T-helper 2 cell (primary cell): ENCODE results near the gene FBXW7.

Source experiments
- DNase-seq, 5 experiments: peaks; one replicate each; pipeline versions ENCODE4 v3.0.0 to v3.0.0-alpha.2; 2012 to 2022

FBXW7 gene

DNA sequence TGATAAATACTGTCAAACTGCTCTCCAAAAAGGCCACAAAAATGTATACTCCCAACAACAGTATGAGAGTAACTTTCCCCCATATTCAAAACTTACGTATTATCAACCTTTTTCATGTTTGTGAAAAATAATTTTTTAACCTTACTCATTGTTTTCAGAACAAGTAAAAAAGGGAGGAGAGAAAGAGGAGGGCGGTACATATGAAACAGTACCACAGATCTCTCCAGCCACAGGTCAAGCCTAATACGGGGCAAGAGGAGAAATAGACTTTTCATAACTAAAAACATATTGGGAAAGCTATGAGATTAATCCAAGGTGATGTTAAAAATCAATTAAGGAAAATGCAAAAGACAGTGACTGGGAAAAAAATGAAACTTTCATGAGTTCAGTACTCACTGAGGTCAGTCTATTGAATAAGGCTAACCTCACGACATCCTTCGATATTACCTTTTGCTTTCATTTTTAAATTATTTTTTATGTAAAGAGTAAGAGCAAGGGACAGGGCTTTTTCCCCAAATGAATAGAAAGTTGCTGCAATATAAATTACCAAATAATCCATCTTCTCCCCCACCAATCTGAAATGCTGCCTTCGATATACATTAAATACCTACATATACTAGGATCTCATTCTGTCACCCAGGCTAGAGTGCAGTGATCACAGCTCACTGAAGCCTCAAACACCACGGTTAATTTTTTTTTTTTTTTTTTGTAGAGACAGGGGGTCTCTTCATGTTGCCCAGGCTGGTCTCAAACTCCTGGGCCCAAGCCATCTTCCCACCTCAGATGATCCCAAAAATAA lies 25.3 kb downstream of the FBXW7 start:
- no peak for DNase-seq

DNA sequence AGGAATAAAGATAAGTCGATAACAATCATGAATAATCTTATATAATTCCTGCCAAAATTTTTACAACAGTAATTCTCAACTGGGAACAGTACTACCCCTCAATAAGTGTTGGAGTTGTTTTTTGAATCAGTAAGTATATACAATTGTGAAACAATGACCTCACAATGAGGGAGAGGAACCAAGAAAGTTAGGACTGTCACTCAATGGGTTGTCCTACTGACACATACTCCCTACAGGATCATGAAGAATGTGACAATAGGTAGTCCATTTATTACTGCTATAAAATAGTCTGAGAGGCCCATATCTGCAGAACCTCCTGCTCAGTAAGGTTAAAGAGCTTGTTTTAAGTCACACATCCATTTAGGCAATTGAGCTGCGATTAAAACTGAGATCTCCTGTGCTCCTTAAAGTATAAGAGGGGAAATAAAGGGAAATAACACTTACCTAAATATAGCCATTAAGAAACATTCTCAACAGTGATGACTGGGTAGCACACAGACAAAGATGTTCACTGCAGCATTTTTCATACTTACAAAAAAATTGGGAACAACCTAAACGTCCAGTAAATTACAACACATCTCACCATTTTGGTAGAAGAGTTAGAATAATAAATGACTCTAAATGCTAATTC lies 26.2 kb downstream of the FBXW7 start:
- DNase-seq: no peak

DNA sequence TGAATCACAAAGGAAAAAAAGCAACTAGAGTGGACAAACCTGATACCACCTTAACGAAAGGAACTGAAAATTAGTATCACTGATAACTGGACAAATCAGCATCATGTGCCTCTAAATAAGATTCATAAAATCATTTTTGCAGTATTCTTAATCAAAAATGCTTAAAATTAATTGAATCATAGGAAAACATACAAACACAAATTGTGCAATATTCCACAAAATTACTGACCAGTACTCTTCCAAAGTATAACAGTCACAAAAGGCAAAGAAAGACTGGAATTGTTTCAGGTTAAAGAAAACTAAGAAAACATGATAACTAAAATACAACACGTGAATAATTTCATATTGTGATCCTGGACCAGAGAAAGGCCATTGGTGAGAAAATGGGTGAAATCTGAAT lies 27.1 kb downstream of the FBXW7 start:
- DNase-seq: no peak

DNA sequence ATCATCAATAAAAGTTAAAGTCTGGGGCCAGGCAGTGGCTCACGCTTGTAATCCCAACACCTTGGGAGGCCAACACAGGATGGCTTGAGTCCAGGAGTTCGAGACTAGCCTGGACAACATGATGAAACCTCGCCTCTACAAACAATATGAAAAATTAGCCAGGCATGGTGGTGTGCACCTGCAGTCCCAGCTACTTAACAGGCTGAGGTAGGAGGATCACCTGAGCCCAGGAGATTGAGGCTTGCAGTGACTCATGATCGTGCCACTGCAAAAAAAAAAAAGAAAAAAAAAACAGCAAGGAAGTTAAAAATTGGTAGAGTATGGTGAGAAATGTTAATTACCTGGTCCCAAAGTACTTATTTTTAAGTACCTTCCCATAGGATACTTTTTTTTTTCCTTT lies 27.5 kb downstream of the FBXW7 start:
- DNase-seq: no peak

DNA sequence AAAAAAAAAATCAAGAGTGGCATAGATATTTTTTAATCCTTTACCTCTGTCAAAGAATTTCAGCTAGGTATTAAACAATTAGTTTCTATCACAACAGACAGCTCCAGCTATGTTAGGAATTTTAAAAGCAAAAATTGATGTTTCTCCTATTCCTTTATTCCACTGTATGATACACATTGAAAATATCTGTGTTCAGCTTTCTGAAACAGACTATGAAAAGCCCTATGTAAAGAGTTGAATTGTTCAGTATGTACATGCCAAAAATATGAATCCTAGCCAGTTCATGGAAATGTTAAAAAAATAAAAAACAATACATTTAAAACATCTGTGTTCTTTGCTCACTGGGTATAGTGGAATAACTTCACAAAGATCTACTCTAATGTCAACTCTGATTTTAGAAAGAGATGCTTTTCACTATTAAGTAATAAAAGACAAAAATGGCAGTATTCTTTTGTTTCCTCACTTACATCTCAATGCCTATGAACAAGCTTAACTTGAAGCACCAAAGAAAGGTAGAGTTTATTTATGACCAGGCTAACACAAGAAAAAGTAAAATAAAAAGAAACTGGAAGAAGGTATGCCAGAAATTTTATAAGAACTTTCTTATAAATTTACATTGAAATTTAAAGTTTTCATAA lies 32.1 kb downstream of the FBXW7 start:
- DNase-seq: no peak

DNA sequence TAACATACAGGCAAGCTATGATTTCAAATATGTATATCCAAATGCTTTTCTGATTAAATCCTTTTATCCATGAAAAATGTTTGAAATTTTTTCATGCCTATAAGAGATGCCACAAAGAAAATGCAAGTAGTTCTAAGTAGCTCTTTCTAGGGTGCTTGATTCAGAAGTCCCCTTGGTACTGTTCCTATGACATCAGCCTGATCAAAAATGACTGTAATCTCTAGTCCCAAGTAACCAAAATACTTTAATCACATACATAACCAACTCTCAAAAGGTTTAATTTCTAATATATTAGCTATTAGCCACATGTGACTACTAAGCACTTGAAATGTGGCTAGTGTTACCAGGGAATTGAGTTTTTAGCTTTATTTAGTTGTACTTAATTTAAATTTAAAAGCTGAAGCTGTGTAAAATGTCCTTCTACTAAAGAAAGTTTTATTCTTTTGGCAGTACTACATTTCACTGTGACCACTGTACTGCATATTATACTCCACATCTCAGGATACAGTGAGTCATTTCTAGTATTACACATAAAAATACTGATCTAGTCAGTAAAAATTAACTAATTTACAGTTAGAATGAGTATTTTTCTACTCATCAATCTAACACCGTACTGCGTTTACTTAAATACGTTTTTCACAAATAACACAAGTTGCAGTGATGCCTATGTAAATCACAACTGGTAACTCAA lies 33.9 kb downstream of the FBXW7 start:
- DNase-seq: no peak

DNA sequence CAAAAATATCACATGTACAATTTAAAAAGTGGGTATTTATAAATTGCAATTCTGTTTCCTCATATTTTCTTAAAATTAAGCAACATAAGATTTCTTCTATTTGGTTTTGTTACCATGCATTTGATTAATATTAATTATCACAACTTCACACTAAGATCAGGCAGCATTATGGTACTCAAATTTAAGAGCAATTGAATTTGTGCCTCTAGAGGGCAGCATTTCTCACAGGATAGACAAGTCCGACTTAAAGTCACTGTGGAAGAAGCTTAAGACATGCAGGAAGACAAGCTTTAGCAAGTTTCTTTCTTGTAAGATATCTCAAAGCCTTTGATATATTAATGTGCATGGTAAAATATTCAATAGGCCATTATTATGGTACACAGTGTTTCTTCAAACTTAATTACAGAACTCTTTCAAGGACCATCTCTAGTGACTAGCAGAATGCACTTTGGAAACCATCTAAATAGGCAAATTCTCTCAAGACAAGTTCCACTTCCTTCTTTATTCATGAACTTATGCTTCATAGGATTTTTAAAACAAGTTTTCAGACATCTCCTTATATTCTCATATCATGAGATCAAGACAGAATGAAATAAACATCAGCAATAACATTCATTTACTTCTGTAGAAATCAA lies 35.0 kb downstream of the FBXW7 start:
- DNase-seq: peak in 3 of 5 experiments; percentile 16 to 86 (median 54)

DNA sequence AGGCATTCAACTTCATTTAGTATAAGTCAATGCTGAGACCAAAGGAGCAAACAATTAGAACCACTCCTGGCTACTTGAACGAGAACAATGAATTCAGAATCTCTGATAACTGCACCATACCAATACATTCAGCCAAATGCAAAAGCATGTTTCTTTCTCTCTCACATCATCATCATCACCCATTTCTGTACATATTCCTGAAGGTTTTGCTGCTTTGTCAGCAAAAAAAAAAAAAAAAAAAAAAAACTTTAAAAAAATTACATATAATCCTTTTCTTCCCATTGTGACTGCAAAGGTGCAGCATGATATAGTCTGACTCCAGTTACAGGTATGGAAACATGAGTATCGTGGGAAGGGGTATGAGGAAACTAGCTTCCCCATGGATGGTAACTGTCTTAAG lies 35.6 kb downstream of the FBXW7 start:
- DNase-seq: no peak

DNA sequence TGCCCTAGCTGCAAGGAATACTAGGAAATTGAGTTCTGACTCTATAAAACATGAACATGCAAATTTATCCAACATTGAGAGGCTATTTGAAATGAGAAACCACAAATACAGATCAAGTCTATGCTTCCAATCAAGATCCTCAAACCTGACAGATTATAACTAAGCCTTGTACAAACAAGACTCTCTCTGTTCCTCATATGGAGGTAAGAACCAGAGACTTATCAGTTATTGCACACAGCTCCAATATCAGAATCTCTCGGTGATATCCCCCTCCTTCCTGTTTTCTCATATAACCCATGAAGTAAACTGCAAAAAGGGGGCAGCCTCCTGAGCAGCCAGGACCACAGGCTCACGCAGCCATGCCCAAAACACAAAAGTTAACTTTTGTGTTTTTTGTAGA lies 36.5 kb downstream of the FBXW7 start:
- no peak for DNase-seq

DNA sequence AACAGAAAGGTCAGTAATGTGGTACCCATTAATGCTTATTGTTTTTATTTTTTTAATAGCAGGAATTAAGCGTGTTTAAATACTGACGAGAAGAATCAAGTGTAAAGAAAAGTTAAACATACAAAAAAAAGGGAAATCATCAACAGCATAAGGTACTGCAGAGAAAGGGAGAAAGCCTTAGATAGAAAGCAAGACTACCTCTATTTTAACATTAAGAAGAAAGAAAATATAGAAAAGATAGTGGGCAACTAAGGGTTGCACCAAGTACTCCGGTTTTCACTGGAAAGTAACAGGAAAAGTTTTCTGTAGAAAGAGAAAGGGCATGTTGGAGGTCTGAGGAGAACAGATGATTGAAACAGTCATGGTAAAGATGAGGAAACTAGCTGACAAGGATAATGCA lies 41.9 kb downstream of the FBXW7 start:
- no peak for DNase-seq

DNA sequence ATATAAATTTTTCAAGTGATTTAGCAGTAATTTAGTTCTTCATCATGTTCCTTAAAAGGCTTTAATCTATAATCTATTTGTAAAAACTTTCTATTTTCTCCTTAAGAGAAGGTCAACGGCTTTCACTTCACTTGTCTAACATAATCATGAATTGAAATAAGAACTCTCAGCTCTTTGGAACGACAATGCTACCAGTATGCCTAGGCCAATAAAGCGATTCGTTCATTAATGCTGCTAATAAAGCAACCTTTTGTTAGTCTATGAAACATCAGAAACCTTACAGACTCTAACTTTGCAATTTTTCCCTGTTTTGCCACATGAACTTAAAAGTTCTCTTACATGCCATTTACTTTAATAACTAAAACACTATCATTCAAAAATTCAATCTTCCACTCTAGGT lies 47.6 kb downstream of the FBXW7 start:
- DNase-seq: no peak

DNA sequence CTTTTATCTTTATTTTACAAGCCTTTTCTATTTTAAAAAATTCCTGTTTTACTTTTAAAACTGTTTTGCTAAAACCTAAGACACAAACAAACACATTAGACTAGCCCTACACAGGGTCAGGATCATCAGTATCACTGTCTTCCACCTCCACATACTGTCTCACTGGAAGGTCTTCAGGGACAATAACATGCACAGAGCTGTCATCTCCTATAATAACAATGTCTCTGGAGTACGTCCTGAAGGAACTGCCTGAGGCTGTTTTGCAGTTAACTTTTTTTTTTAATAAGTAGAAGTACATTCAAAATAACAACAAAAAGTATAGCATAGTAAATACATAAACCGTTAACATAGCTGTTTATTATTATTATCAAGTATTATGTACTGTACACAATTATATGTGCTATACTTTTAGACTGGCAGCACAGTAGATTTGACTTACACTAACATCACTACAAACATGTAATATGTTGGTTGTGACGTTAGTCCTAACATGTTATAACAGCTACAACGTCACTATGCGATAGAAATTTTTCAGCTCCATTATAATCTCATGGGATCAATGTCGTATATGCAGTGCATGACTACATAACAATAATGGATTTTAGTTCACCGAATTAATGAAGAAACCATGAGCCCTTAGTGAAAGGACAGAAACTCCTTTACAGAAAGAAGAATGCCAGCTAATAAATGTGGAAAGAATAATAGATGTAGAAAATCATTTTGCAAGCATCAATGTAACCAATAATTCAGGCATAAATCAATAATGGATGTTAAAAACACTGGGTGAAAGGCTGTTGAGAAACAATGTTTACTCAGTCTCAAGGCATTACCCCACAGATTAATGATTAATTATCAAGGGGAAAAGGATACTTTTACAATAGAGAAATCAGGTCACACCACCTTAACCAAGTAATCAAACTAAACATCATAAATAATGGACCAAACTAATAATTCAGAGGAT lies 49.2 kb downstream of the FBXW7 start:
- no peak for DNase-seq

DNA sequence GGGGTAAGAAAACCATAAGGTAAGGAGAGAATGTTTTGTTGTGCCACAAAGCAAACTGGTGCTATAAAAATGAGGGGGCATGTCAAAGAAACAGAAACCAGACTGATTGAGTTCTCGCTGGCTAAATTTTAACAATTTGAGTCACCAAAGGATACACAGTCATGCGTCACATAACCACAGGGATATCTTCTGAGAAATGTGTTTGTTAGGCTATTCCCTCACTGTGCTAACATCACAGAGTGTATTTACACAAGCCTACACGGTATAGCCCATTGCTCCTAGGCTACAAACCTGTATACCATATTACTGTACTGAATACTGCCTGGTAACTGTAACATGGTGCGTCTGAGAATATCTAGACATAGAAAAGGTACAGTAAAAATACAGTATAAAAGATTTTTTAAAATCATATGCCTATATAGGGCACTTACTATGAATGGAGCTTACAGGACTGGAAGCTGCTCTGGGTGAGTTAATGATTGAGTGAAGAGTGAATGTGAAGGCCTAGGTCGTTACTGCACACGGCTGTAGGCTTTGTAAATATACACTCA lies 50.1 kb downstream of the FBXW7 start:
- peak in 2 of 5 experiments; percentile 48 to 97 for DNase-seq

DNA sequence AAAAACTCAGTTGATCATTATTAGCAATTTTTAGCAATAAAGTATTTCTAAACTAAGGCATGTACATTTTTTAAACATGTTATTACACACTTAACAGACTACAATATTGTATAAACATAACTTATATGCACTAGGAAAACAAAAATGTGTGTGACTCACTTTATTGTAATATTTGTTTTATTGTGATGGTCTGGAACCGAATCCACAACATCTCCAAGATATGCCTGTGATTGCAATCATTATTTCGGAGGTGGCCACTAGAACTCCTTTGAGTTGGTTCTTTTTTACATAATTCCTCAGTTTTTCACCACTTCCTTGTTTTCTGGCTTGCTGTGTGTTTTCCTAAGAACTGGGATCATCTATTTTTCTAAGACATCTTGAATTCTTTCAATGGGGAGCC lies 53.7 kb downstream of the FBXW7 start:
- DNase-seq: no peak

DNA sequence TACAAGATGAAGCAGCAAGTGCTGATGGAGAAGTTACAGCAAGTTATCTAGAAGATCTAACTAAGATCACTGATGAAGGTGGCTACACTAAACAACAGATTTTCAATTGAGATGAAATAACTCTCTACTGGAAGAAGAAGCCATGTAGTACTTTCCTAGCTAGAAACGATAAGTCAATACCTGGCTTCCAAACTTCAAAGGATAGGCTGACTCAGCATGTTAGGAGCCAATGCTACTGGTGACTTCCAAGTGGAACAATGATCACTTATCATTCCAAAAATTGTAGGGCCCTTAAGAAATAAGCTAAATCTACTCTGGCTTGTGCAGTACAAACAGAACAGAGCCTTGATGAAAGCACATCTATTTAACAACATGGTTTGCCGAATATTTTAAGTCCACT lies 55.0 kb downstream of the FBXW7 start:
- DNase-seq: no peak

DNA sequence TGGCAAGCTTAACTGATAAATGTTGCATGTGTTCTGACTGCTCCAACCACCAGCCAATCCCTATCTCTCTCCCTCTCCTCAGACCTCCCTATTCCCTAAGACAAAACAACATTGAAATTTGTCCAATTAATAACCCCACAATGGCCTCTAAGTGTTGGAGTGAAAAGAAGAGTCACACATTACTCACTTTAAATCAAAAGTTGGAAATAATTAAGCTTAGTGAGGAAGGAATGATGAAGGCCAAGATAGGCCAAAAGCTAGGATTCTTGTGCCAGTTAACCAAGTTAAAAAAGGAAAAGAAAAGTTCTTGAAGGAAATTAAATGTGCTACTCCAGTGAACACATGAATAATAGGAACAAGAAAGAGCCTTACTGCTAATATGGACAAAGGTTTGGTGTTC lies 55.6 kb downstream of the FBXW7 start:
- no peak for DNase-seq

DNA sequence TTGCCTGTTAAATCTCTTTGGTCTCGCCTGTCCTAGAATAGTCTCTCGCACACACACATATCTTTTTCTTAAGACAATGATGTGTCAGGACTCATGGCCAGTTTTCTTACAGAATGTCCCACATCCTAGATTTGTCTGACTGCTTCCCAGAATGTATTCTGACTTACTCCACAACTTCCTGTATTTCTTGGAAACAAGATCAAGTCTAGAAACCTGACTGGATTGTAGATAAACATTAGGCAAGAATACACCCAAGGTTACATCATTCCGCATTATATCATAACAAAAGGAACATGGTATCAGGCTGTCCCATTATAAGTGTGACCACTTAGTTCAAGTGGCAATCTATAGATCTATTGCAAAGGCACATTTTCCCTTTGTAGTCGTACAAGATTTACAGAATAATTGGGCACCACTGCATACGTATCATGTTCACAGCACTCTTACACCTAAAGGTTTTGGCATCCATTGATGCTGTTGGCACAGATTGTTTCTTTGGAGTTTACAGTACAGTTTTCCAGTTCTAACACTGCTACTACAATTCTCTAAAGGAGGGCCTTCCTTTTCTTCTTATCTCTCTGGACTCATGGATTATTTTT lies 56.4 kb downstream of the FBXW7 start:
- no peak for DNase-seq

DNA sequence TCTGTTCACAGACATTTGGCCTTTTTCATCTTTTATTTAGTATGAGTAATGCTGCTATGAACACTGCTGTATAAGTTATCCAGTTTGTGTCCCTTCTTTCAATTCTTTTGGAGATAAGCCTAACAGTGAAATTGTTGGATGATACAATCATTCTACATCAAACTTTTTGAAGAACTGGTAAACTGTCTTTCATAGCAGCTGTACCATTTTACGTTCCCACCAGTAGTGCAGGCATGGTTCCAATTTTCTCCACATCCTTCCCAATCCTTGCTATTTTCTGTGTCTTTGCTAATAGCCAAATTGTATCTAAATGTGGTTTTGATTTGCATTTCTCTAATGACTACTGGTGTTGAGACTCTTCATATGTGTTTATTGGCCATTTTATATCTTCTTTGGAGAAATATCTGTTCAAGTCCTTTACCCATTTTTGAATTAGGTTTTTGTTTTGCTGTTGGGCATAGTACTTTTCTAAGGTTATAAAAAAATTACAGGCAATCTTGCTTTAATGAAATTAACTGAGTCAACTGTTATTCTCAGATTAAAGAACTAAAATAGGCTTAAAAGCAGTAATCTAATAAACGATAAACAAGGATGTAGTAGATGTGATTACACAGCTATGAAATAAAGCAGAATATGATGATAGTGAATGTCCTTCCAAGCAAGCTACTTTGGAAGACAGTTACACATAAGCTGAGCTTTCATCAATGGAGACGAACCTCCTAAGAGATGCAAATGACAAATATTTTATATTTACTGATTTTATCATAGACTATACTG lies 57.2 kb downstream of the FBXW7 start:
- no peak for DNase-seq

DNA sequence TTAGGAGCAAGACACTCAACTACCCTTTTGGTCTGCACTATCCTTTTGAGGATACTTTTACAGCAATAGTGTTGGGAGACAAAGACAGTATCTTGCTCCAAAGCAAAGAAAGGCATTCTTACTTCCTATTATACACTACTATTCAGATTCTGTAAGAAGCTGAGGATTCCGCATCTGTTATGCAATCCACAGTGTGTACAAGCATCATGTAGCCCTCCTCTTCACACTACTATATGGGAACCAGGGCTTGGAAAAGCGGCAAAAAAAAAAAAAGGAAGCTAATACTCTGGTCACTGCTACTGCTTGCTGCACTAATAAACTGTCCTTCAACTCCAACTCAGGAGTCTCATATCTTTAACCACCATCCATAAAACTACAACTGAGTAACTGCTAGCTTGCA lies 59.1 kb downstream of the FBXW7 start:
- DNase-seq: no peak

DNA sequence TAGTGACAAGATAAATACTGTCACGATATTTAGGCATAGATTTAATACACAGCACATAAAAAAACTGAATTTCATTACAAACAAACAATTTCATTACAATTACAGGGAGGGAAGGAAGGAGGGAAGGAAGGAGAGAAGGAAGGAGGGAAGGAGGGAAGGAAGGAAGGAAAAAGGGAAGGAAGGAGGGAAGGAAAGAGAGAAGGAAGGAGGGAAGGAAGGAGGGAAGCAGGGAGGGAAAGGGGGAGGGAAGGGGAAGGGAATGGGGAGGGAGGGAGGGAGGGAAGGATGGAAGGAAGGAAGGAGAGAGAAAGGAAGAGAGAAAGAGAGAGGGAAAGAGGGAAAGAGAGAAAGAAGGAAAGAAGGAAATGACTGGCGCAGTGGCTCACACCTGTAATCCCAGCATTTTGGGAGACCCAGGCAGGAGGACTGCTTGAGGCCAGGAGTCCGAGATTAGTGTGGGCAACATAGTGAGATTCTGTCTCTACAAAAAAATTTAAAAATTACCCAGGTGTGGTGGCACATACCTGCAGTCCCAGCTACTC lies 64.6 kb downstream of the FBXW7 start:
- no peak for DNase-seq
